Nephron progenitor cell (in vitro differentiated cells): ENCODE data around the gene SLC4A2.

Experiments used
- DNase-seq: peaks from one replicate; pipeline ENCODE4 v3.0.0; 2021
- H3K27ac Mint-ChIP-seq: 2 replicates; pipeline ENCODE4 v1.8.0; 2021; ENCODE audit warnings: mild to moderate bottlenecking, moderate library complexity, mixed read lengths
- H3K27me3 Mint-ChIP-seq: 2 replicates; pipeline ENCODE4 v1.8.0; 2021; ENCODE audit warnings: mild to moderate bottlenecking, low read depth, mixed read lengths; ENCODE audit not compliant: poor library complexity
- H3K36me3 Mint-ChIP-seq: 2 replicates; pipeline ENCODE4 v1.8.0; 2021; ENCODE audit warnings: low read depth, mixed read lengths
- H3K4me1 Mint-ChIP-seq: 2 replicates; pipeline ENCODE4 v1.8.0; 2021; ENCODE audit warnings: mixed read lengths
- H3K4me3 Mint-ChIP-seq: 2 replicates; pipeline ENCODE4 v1.8.0; 2021; ENCODE audit warnings: mild to moderate bottlenecking, moderate library complexity, mixed read lengths
- H3K9me3 Mint-ChIP-seq: 2 replicates; pipeline ENCODE4 v1.8.0; 2021; ENCODE audit warnings: mild to moderate bottlenecking, moderate library complexity, mixed read lengths
- CTCF ChIP-seq: fragments of 200-600 bp; sonication (generic); IDR thresholded peaks from 2 replicates; pipeline ENCODE4 v1.5.0; 2021; ENCODE audit warnings: antibody characterized with exemption

The SLC4A2 gene

DNA sequence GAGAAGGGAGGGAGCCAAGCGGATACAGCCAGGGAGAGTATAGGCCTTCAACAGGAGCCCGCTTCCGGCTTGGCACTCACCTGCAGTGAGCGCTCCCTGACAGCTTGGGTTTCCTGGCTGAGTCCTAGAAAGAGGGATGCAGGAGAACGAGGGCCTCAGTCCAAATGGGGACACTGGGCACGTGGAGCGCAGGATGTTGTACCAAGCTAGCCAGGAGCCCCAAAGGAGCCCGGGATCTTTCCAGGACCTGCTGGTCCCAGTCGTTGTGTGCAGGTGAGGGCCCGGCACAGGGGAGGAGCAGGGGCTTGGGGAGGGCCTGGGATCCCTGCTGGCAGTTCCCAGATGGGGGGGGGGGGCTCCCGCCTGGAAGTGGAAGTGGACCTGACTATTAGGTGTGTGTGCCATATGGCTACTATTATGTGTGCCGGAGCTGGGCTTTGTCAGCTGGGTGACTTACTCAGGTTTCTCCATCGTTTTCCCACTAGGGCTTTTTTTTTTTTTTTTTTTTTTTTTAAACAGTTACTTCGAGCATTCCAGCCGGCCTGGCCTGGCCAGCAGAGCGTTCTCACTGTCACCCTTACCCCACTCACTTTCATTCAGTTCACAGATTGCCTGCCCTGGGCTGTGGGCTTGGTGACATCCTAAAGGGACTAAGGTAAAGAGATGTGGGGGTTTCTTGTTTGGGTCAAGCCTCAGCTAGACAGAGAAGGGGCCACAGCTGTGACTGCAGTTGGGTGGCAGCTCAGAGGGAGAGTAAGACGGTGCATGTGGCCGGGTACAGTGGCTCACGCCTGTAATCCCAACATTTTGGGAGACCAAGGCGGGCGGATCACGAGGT is 30.7 kb downstream of the SLC4A2 start:
- TF ChIP-seq CTCF: no peak
- Mint-ChIP-seq H3K4me3 (peak overlapping the region; percentile 83), H3K27ac (peak overlapping the region; percentile 66), H3K36me3 (no peaks in the 10 kb centered on the region), H3K4me1 (peaks cover 50% of the 10 kb centered on the region), H3K9me3 (no peaks in the 10 kb centered on the region), H3K27me3 (peaks cover 4% of the 10 kb centered on the region)
- DNase-seq: no peak

- no peak for DNase-seq
- no peak overlapping the region for H3K27ac Mint-ChIP-seq
- peaks cover 42% of the 10 kb centered on the region for H3K4me1 Mint-ChIP-seq
- no peaks in the 10 kb centered on the region for H3K9me3 Mint-ChIP-seq
- no peak for TF ChIP-seq CTCF
- no peak overlapping the region for H3K4me3 Mint-ChIP-seq
- peaks cover 4% of the 10 kb centered on the region for H3K27me3 Mint-ChIP-seq
- no peaks in the 10 kb centered on the region for H3K36me3 Mint-ChIP-seq
These were observed 31.6 kb downstream of the SLC4A2 start for GRCh38 chr7:151091003-151091402.

DNA sequence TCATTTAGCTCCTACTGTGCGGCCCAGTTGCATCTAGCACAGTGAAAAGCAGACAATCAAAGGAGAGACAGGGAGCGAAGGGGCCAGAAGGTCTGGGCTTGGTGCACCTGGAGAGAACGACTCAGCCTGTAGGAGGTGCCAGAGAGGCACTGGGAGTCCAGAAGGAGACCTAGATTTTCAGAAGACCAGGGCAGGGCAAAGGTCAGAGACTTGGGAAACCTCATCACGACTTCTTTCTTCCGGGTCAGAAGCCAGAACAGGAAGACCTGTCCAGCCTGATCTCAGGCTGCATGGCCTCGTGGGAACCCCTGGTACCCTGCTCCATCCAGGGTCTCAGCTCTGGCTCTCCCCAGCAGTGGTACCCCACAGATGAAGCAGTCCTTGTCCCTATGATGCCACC is 32.0 kb downstream of the SLC4A2 start:
- H3K4me1 Mint-ChIP-seq: peaks cover 42% of the 10 kb centered on the region
- H3K4me3 Mint-ChIP-seq: no peak overlapping the region
- DNase-seq: no peak
- peak; percentile 54 for TF ChIP-seq CTCF
- peaks cover 4% of the 10 kb centered on the region for H3K27me3 Mint-ChIP-seq
- H3K27ac Mint-ChIP-seq: no peak overlapping the region
- no peaks in the 10 kb centered on the region for H3K36me3 Mint-ChIP-seq
- no peaks in the 10 kb centered on the region for H3K9me3 Mint-ChIP-seq

DNA sequence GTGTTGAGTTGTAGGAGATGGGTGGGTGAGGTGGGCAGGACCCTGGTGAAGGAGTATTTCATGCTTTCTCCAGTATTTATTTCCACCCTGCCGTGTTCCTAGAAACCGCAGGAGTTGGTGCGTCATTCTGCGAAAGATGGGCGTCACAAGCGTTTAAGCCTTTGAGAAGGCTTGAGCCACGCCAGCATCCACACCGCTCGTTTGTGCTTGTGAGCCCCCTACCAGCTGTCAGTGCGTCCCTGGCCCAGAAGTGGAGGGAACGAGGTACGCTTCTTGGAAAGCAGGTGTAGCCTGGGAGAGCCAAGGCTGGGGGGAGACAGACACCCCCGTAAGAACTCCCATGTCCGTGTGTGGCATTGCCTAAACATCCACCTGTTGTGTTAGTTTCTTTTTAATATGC is 32.6 kb downstream of the SLC4A2 start:
- Mint-ChIP-seq H3K4me1 (peaks cover 42% of the 10 kb centered on the region), H3K27ac (peak overlapping the region; percentile 68), H3K36me3 (no peaks in the 10 kb centered on the region), H3K27me3 (peaks cover 4% of the 10 kb centered on the region), H3K9me3 (no peaks in the 10 kb centered on the region), H3K4me3 (no peak overlapping the region)
- DNase-seq: no peak
- no peak for TF ChIP-seq CTCF

- no peak for DNase-seq
- Mint-ChIP-seq H3K9me3 (no peaks in the 10 kb centered on the region), H3K4me3 (no peak overlapping the region), H3K4me1 (peaks cover 40% of the 10 kb centered on the region), H3K27ac (peak overlapping the region; percentile 48), H3K27me3 (no peaks in the 10 kb centered on the region), H3K36me3 (peaks cover 12% of the 10 kb centered on the region)
- no peak for TF ChIP-seq CTCF
These were observed 34.4 kb downstream of the SLC4A2 start for GRCh38 chr7:151093748-151094147.

DNA sequence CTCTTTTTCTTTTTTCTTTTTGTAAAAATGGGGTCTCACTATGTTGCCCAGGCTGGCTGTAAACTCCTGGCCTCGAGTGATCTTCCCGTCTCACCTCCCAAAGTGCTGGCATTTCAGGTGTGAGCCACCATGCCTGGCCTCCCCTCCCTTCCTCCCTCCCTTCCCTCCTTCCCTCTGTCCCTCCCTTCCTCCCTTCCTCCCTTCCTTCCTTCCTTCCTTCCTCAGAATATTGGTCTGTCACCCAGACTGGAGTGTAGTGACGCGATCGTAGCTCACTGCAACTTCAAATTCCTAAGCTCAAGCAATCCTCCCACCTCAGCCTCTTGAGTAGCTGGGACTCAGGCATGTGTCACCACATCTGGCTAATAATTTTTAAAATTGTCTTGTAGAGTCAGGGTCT is 35.3 kb downstream of the SLC4A2 start:
- Mint-ChIP-seq H3K4me3 (no peak overlapping the region), H3K27ac (peak overlapping the region; percentile 22), H3K4me1 (peaks cover 33% of the 10 kb centered on the region), H3K9me3 (no peaks in the 10 kb centered on the region), H3K36me3 (peaks cover 12% of the 10 kb centered on the region), H3K27me3 (no peaks in the 10 kb centered on the region)
- no peak for DNase-seq
- no peak for TF ChIP-seq CTCF
